H9 (cell line): ENCODE results near the gene SLC16A4. TPM values are rescaled to one million over a fixed set of nuclear protein-coding genes. Genes with fewer than 3 reads are reported as not detected.

ENCODE experiments used
- DNase-seq: peaks from one replicate; pipeline ENCODE4 v3.0.0-alpha.2; 2017
- H2AFZ ChIP-seq: one replicate; pipeline ENCODE4 v1.6.1; 2013; ENCODE audit warnings: mild to moderate bottlenecking, low read length, control low read depth, moderate library complexity
- H2AK5ac ChIP-seq: 2 replicates; pipeline ENCODE4 v1.6.1; 2013; ENCODE audit warnings: low read length, control low read depth, mixed read lengths; ENCODE audit not compliant: insufficient read length
- H2BK120ac ChIP-seq: one replicate; pipeline ENCODE4 v1.6.1; 2013; ENCODE audit warnings: low read depth, mild to moderate bottlenecking, low read length, control low read depth, inconsistent platforms; ENCODE audit not compliant: poor library complexity, severe bottlenecking
- H2BK12ac ChIP-seq: 2 replicates; pipeline ENCODE4 v1.6.1; 2013; ENCODE audit warnings: low read length, control low read depth, mixed read lengths, low read depth; ENCODE audit not compliant: insufficient read length
- H2BK15ac ChIP-seq: 2 replicates; pipeline ENCODE4 v1.6.1; 2013; ENCODE audit warnings: low read depth, low read length, control low read depth
- H2BK20ac ChIP-seq: one replicate; pipeline ENCODE4 v1.6.1; 2013; ENCODE audit warnings: low read depth, mild to moderate bottlenecking, low read length, control low read depth, inconsistent platforms; ENCODE audit not compliant: poor library complexity, severe bottlenecking
- H2BK5ac ChIP-seq: 2 replicates; pipeline ENCODE4 v1.6.1; 2013; ENCODE audit warnings: low read length, control low read depth, mixed read lengths; ENCODE audit not compliant: insufficient read length
- H3K14ac ChIP-seq: 2 replicates; pipeline ENCODE4 v1.6.1; 2013; ENCODE audit warnings: low read length, control low read depth; ENCODE audit not compliant: insufficient read depth
- H3K18ac ChIP-seq: 2 replicates; pipeline ENCODE4 v1.6.1; 2013; ENCODE audit warnings: low read depth, mild to moderate bottlenecking, mixed read lengths, low read length, control low read depth; ENCODE audit not compliant: insufficient read length
- H3K23ac ChIP-seq: 2 replicates; pipeline ENCODE4 v1.6.1; 2013; ENCODE audit warnings: low read length, control low read depth, mixed read lengths, low read depth; ENCODE audit not compliant: insufficient read length
- H3K23me2 ChIP-seq: 2 replicates; pipeline ENCODE4 v1.6.1; 2013; ENCODE audit warnings: low read depth, mild to moderate bottlenecking, mixed read lengths, low read length, control low read depth; ENCODE audit not compliant: insufficient read length, poor library complexity, severe bottlenecking
- H3K27ac ChIP-seq: 2 replicates; pipeline ENCODE4 v1.5.1; 2013; ENCODE audit warnings: low read length, control low read depth, mixed read lengths, low read depth; ENCODE audit not compliant: insufficient read length
- H3K27me3 ChIP-seq: 2 replicates; pipeline ENCODE4 v1.6.1; 2013; ENCODE audit warnings: low read length, control low read depth, inconsistent platforms; ENCODE audit not compliant: insufficient read depth
- H3K4ac ChIP-seq: 2 replicates; pipeline ENCODE4 v1.6.1; 2013; ENCODE audit warnings: low read depth, mild to moderate bottlenecking, control low read depth, inconsistent platforms, low read length, moderate library complexity
- H3K4me1 ChIP-seq: 2 replicates; pipeline ENCODE4 v1.6.1; 2013; ENCODE audit warnings: low read length, control low read depth, inconsistent platforms; ENCODE audit not compliant: insufficient read depth
- H3K4me2 ChIP-seq: 2 replicates; pipeline ENCODE4 v1.6.1; 2013; ENCODE audit warnings: low read length, control low read depth, mixed read lengths; ENCODE audit not compliant: insufficient read length, insufficient read depth
- H3K56ac ChIP-seq: 2 replicates; pipeline ENCODE4 v1.6.1; 2013; ENCODE audit warnings: low read depth, mild to moderate bottlenecking, mixed read lengths, low read length, control low read depth; ENCODE audit not compliant: insufficient read length
- H3K79me1 ChIP-seq: 2 replicates; pipeline ENCODE4 v1.6.1; 2013; ENCODE audit warnings: low read depth, mild to moderate bottlenecking, moderate library complexity, low read length, control low read depth, inconsistent platforms; ENCODE audit not compliant: insufficient read depth, poor library complexity, severe bottlenecking
- H3K79me2 ChIP-seq: 2 replicates; pipeline ENCODE4 v1.6.1; 2013; ENCODE audit warnings: low read length, control low read depth, inconsistent platforms; ENCODE audit not compliant: insufficient read depth
- H3K9ac ChIP-seq: 2 replicates; pipeline ENCODE4 v1.6.1; 2013; ENCODE audit warnings: low read length, control low read depth, mixed read lengths; ENCODE audit not compliant: insufficient read length; ENCODE audit errors: extremely low read depth
- H3K9me3 ChIP-seq: one replicate; pipeline ENCODE4 v1.6.1; 2013; ENCODE audit warnings: low read depth, low read length, inconsistent platforms; ENCODE audit not compliant: control insufficient read depth
- H3T11ph ChIP-seq: one replicate; pipeline ENCODE4 v1.6.1; 2013; ENCODE audit warnings: mild to moderate bottlenecking, low read length, control low read depth, inconsistent platforms
- H4K20me1 ChIP-seq: one replicate; pipeline ENCODE4 v1.6.1; 2013; ENCODE audit not compliant: control insufficient read depth, insufficient read length, insufficient read depth
- H4K5ac ChIP-seq: 2 replicates; pipeline ENCODE4 v1.6.1; 2013; ENCODE audit warnings: low read depth, mild to moderate bottlenecking, mixed read lengths, low read length, control low read depth; ENCODE audit not compliant: insufficient read length
- H4K8ac ChIP-seq: replicated peaks from 2 replicates; pipeline ENCODE4 v1.6.1; 2013; ENCODE audit warnings: low read length, control low read depth, mixed read lengths, low read depth; ENCODE audit not compliant: insufficient read length
- H4K91ac ChIP-seq: 2 replicates; pipeline ENCODE4 v1.6.1; 2013; ENCODE audit warnings: low read depth, mild to moderate bottlenecking, moderate library complexity, mixed read lengths, low read length, control low read depth; ENCODE audit not compliant: insufficient read length
- H3K27ac Mint-ChIP-seq, 3 experiments: 2 replicates in 2 of 3; 3 replicates in 1 of 3; pipeline ENCODE4 v1.8.0; 2020 to 2021; ENCODE audit warnings: mixed read lengths in 3 of 3, mild to moderate bottlenecking in 1 of 3, moderate library complexity in 1 of 3
- H3K27me3 Mint-ChIP-seq: 2 replicates; pipeline ENCODE4 v1.8.0; 2021; ENCODE audit warnings: low read depth, mild to moderate bottlenecking, moderate library complexity, mixed read lengths
- H3K36me3 Mint-ChIP-seq, 3 experiments: 2 replicates in 2 of 3; 3 replicates in 1 of 3; pipeline ENCODE4 v1.8.0; 2020 to 2021; ENCODE audit warnings: low read depth in 3 of 3, mixed read lengths in 3 of 3; ENCODE audit not compliant: insufficient read depth in 1 of 3
- H3K4me1 Mint-ChIP-seq, 2 experiments: 2 replicates each; pipeline ENCODE4 v1.8.0; 2020; ENCODE audit warnings: mixed read lengths in 2 of 2
- H3K4me3 Mint-ChIP-seq, 2 experiments: 2 replicates in 1 of 2; 3 replicates in 1 of 2; pipeline ENCODE4 v1.8.0; 2020 to 2021; ENCODE audit warnings: mild to moderate bottlenecking in 2 of 2, mixed read lengths in 2 of 2, moderate library complexity in 1 of 2
- H3K9me3 Mint-ChIP-seq, 2 experiments: 2 replicates in 1 of 2; 3 replicates in 1 of 2; pipeline ENCODE4 v1.8.0; 2020; ENCODE audit warnings: mild to moderate bottlenecking in 2 of 2, mixed read lengths in 2 of 2, moderate library complexity in 1 of 2
- CTCF ChIP-seq: fragments of 200-600 bp; sonication (generic); conservative IDR thresholded peaks from 3 replicates; pipeline ENCODE4 v1.8.0; 2021; ENCODE audit warnings: antibody characterized with exemption, mild to moderate bottlenecking
- WGBS: extraction: QIAGEN DNeasy Blood & Tissue Kit; methylation state at CpG from one replicate; pipeline ENCODE4 v1.1.7; 2013; ENCODE audit warnings: missing lambda C conversion rate, low lambda C conversion rate, mixed read lengths; ENCODE audit not compliant: insufficient read length; ENCODE audit errors: extremely low coverage; 5-methylcytosine and 5-hydroxymethylcytosine counted together
- total RNA-seq: library from RNA; stranded (reverse); gene quantifications from 2 replicates; pipeline ENCODE4 v1.2.1, GENCODE V29; 2021

The SLC16A4 gene
- total RNA-seq, 1 experiment from 2014 or later: 0.17 TPM

- Histone ChIP-seq H2AK5ac (no peak overlapping the region), H2BK12ac (no peak overlapping the region), H3K14ac (no peak overlapping the region), H2BK15ac (no peak overlapping the region), H3K27me3 (no peaks in the 10 kb centered on the region), H3K9me3 (no peaks in the 10 kb centered on the region), H2BK120ac (no peak overlapping the region), H3K4me1 (no peaks in the 10 kb centered on the region), H4K20me1 (no peaks in the 10 kb centered on the region), H3K23ac (no peak overlapping the region), H2AFZ (no peak overlapping the region), H4K8ac (no peak overlapping the region), H3K18ac (no peak overlapping the region), H3K4me2 (no peak overlapping the region), H4K5ac (no peak overlapping the region), H3K4ac (no peak overlapping the region), H3K79me1 (peaks cover 2% of the 10 kb centered on the region), H3K56ac (no peak overlapping the region), H3K23me2 (peaks cover 14% of the 10 kb centered on the region), H3K27ac (no peak overlapping the region), H2BK5ac (no peak overlapping the region), H3K79me2 (no peaks in the 10 kb centered on the region; the same call in 1 of the 2 replicates), H2BK20ac (no peak overlapping the region), H4K91ac (no peak overlapping the region), H3T11ph (no peak overlapping the region), H3K9ac (no peak overlapping the region)
- H3K4me3 Mint-ChIP-seq: no peak overlapping the region
- WGBS: no CpG with 5 or more reads among the region's 7 CpGs
- H3K4me1 Mint-ChIP-seq: peaks cover 15 to 18% of the 10 kb centered on the region in 2 experiments
- H3K27me3 Mint-ChIP-seq: peaks cover 6% of the 10 kb centered on the region; the same call in 1 of the 2 replicates
- no peak for TF ChIP-seq CTCF
- H3K9me3 Mint-ChIP-seq: no peaks in the 10 kb centered on the region; a peak in 2 of 5 replicates
- no peak for DNase-seq
- peaks cover 0 to 2% (median 0%) of the 10 kb centered on the region in 3 experiments; a peak in 2 of 7 replicates for H3K36me3 Mint-ChIP-seq
- 0 out of 7 replicates have a peak overlapping the region, but pooled peaks of 1 of the 3 experiments have one; percentile 29 for H3K27ac Mint-ChIP-seq
Observed at GRCh38 chr1:110411173-110411735, 20.4 kb upstream of the SLC16A4 start.
